ENCODE results near the gene CCDC78. TPM values are rescaled to one million over a fixed set of nuclear protein-coding genes. Genes with fewer than 3 reads are reported as not detected.

The CCDC78 gene
- total RNA-seq, 1 donor from 2014 or later: 1.3 TPM

DNA sequence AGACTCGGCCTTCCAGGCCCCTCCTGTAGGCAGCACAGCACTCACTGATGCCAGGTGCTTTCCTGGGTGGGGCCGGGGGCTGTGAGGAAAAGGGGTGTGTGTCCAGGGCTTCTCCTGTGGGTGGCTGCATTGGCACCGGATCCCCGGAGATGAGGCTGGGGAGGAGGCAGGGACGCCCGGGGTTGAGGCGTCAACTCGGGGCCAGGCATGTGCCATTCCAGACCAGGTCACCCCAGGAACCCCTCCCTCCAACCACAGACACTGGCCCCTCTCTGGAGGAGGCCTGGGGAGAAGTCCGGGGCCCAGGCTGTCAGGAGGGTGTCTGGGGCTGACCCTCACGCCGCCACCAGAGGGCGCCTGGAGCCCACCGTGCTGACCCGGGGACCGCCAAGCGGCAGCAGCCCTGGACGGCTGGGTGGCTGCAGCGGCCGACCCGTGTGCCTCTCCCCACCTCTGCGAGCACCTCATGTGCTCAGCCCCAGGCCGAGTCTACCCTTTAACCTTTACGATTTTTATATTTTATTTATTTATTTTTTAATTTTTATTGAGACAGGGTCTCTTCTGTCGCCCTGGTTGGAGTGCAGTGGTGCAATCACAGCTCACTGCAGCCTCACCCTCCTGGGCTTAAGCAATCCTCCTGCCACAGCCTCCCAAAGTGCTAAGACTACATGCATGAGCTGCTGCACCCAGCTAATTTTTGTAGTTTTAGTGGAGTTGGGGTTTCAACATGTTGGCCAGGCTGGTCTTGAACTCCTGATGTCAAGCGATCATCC is 14.5 kb downstream of the CCDC78 start:
- no peak for DNase-seq (ENCODE audit: low read depth, low spot score)

DNA sequence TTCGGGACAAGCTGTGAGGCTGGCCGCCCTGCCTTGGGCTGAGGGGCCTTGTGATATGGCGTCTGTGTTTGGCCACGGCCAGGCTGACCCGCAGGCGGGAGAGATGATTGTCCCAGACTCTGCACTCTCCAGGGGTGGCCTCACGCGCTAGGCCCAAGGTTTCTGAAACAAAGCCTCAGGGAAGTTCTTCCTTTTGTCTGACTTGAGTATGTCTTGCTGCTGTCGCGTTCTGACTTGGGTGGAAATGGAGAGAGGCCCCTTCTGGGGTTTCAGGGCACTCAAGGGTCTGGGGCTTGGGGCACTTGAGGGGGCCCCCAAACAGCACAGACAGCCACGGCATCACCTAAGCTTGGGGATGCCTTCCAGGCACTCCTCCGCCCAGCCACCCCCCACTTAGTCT is 15.2 kb downstream of the CCDC78 start:
- DNase-seq (ENCODE audit: low read depth, low spot score): no peak

- no peak for DNase-seq (ENCODE audit: low read depth, low spot score)
These were observed 15.7 kb downstream of the CCDC78 start for GRCh38 chr16:710500-711075.

GRCh38 chr16:709566-710499 is 16.4 kb downstream of the CCDC78 start:
- DNase-seq (ENCODE audit: low read depth, low spot score): no peak

DNA sequence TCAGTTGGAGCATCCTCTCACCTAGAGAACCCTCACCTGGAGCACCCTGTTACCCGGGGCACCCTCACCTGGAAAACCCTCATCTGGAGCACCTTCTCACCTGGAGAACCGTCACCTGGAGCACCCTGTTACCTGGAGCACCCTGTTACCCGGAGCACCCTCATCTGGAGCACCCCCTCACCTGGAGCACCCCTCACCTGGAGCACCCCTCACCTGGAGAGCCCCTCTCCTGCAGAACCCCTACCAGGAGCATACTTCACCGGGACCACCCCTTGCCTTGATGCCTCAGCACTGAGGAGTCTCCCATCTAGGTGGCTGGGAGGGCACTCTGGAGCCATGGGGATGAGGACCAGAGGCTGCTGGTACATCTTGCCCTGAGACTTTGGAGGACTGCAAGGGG is 17.3 kb downstream of the CCDC78 start:
- DNase-seq (ENCODE audit: low read depth, low spot score): no peak

- no peak for DNase-seq (ENCODE audit: low read depth, low spot score)
These were observed 18.2 kb downstream of the CCDC78 start for GRCh38 chr16:708019-708418.

DNA sequence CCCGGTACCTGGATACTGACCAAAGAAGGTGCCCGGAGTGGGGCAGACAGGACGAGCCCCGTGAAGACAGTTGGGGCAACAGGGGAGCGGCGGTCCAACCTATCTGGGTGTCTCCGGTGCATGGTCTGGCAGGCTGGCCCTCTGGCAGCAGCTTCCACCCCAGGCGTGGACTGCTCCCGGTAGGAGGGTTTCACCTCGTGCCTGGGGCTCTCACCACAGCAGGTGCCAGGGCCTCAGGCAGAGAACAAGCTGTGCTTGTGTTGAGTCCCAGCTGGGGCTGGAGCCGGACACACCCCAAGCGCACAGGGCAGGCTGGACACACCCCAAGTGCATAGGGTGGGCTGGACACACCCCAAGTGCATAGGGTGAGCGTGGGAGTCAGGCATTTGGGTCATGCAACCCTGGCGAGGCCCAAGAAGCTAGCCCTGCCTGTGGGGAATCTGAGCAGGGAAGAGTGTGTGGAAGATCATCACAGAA is 19.1 kb downstream of the CCDC78 start:
- DNase-seq (ENCODE audit: low read depth, low spot score): no peak

GRCh38 chr16:706189-707061 is 19.8 kb downstream of the CCDC78 start:
- no peak for DNase-seq (ENCODE audit: low read depth, low spot score)

DNA sequence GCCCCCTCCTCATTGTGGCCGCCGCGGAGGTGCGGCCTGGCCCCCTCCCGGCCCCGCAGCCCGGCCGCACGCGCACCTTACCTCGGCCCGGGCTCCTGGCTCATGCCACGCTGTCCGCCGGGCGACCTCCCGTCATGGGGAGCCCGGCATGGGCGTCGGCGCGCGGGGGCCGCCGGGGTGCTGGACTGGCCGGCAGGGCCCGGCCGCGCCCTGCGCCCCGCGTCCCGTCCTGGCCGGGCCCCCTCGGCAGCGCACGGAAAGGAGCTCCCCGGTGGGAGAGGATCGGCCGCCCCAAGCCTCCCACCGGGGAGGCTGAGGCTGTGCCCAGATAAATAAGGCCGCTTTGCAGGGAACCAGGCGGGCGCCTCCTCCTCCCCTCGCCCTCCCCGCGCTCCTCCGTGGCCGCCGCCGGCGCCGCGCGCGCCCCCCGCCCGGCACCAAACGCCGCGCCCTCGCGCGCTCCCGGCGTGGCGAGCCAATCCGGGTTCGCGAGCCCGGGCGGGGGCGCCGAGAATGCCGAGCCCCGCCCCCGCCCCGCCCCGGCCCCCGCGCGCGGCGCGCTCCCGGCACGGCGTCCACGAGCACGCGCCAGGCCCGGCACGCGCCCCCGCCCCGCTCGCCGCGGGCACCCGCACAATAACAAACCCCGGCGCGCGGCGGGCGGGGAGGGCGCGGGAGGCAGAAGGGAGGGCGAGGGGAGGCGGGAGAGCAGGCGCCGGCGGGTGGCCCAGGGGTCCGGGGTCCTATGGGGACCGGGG is 20.6 kb downstream of the CCDC78 start, which contains the start of gene FBXL16:
Gene FBXL16 (minus strand): TSS at position 371 of the 758 bp plus-strand sequence. CDS start 8,396 bp downstream, outside the sequence.
- DNase-seq (ENCODE audit: low read depth, low spot score): no peak

DNA sequence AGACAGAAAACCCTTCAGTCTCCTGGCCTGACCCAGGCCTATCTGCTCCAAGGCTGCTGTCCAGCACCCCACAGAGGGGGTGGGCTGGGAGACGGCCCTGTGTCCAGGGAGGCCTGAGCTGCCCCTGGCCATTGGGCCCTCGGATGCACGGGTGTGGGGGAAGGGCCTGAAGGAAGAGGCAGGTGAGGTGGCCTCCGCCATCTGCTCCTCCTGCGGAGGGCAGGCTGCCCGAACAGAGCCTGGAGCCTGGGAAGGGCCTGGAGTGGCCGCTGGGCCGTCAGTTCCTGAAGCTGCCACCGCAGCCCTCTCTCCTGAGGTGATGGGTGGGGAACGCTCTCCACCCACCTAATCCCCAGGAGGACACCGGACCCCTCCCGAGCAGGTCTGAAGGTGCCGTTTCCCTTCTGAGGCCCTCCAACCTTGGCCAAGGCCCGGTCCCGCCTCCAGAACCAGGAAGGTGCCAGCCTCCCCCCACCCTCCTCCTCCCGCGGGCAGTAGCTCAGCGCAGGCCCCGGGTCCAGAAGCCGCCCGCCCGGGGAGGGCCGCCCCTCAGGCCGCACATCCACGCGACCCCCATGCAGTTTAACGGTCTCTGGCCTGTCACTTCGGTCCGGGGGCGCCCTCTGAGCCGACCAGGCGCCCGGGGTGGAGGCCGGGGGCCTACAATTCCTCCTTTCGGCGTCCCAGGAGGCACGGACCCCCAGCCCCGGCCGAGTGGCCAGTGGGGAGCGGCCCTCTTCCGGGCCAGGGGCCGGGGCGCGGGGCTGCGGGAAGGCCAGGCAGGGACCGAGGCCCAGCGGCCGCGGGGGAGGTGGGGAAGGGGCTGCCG is 21.5 kb downstream of the CCDC78 start:
- DNase-seq (ENCODE audit: low read depth, low spot score): no peak

GRCh38 chr16:704047-704446 is 22.2 kb downstream of the CCDC78 start:
- no peak for DNase-seq (ENCODE audit: low read depth, low spot score)

DNA sequence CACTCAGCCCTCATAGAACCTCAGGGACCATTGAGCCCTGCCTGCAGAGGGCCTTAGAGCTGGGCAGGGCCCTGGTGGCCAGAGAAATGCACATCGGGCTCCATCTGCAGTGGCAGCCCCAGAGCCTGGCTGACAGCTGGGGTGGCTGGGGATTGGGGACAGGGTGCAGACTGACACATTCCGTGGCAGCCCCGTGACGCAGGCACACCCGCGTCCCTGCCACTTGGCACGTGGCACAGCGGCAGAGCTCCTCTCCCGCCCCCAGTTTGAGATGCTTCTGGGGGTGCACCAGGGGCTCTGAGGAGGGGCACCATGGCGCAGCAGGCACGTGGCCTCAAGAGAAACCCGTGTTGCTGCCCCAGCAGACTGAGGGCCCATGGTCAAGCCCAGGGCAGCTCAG is 22.8 kb downstream of the CCDC78 start:
- no peak for DNase-seq (ENCODE audit: low read depth, low spot score)

GRCh38 chr16:702341-702740 is 23.9 kb downstream of the CCDC78 start:
- DNase-seq (ENCODE audit: low read depth, low spot score): no peak

DNA sequence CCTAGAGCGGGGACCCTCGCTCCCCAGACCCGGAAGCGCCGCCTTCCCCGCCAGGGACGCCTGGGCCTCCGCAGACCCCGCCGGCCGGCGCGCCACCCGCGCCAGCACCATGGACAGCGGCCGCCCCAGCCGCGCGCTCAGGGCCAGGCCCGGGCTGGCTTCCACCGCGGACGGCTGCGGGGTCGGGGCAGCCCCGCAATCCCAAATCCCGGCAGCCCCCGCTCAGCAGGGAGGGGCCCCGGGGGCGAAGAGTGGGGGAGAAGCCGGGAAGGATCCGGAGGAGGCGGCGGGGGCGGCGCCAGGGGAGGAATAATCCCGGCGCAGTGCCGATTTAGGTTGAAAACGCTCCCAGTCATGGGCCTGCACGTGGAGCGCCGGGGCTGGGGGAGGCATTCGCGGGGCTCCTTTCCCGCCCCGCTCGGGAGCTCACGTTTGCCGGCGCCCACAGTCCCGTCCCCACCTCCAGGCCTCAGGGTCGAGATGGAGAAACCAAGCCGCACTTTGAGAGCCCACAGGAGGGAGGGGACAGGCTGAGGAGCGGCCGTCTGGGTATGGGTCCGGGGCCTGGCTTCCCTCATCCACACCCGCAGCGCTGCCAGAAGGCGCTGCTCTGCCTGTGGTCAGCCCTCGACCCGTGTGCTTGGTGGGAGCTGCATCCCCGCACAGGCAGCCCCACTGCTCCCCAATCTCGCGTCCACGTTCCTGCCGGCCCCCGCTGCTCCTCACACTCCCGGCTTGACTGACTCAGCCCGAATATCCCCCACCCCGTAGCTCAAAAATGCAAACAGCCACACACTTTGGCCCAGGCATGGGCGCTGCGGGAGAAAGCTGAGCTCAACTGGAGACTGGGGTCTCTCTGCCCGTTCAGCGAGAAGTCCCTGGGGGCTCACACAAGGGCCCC is 25.3 kb downstream of the CCDC78 start:
- no peak for DNase-seq (ENCODE audit: low read depth, low spot score)

DNA sequence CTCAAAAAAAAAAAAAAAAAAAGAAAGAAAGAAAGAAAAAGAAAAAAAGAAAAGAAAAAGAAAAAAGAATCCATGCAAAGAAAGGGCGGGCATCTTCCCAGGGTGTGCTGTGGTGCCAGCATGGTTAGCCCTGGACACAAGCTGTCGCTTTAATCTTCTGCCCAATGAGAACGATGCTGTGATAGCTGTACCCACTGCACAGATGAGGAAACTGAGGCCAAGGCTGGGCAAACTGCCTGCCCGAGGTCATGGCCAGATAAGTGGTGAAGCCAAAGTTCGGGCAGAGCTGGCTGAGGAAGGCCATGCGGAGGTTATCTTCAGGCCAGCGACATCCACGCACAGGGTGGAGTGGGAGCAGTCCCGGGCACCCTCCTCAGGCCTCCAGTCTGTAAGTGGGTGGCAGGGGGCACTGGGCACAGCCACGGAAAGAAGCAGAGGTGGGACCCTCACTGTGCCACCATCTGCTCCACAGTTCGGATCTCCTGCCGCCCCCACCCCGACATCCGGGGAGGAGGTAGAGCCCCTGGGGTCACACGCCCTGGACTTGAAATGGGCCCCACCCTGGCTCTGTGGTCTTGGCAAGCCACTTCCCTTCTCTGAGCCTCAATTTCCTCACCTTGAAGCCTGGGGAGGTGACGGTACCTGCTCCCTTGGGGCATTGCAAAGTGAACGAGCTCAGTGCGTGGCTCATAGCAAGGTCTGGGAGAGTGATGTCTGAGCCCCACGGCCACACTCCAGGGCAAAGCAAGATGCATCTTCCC is 27.2 kb downstream of the CCDC78 start:
- no peak for DNase-seq (ENCODE audit: low read depth, low spot score)

GRCh38 chr16:695355-696089 is 30.7 kb downstream of the CCDC78 start:
- DNase-seq (ENCODE audit: low read depth, low spot score): no peak

DNA sequence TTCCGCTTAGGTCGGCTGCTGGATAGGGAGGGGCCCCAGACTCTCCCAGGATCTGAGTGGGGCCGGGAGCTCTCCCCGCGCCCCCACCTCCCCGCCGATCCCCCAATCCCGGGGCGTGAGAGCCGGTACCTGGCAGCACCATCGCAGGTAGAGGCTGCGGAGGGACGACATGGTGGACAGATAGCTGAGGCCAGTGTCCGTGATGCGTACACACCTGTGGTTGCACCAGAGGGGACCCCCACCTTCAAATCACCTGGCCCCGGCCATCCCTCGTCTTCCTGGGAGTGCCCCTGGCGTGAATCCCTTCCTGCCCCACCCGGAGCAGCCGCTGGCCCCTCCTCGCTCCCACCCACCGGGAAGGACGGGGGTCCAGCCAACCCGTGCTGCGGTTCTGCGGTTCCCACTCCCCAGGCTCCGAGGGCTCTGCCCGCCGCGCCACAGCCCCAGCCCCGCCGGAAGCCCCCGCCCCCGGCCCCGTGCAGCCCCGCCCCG is 31.3 kb downstream of the CCDC78 start:
- no peak for DNase-seq (ENCODE audit: low read depth, low spot score)

Measured in pulmonary artery endothelial cell (primary cell).